C4-2B (cell line): Measurements from ENCODE around the gene CDCA4.

Source experiments
- CTCF ChIP-seq: fragments of 450-650 bp; conservative IDR thresholded peaks from 2 replicates; pipeline ENCODE4 v1.5.1; 2017; ENCODE audit warnings: mild to moderate bottlenecking
- ZFX ChIP-seq: fragments of 450-650 bp; IDR thresholded peaks from 2 replicates; pipeline ENCODE4 v1.6.1; 2017

GRCh38 chr14:104977008-104977680 is 43.7 kb downstream of the CDCA4 start:
- TF ChIP-seq CTCF: no peak
- no peak for TF ChIP-seq ZFX
